SU-DHL-6 (cell line): Measurements from ENCODE around the gene OSBPL10.

Experiments used
- H2AFZ ChIP-seq: fragments of 200-600 bp; sonication (generic); 2 replicates; pipeline ENCODE4 v1.6.1; 2014; ENCODE audit warnings: low read depth, mild to moderate bottlenecking, moderate library complexity, mixed read lengths, antibody characterized with exemption, low read length; ENCODE audit not compliant: severe bottlenecking
- H3F3A ChIP-seq: fragments of 200-600 bp; shearing (Covaris generic); 2 replicates; pipeline ENCODE4 v1.6.0; 2016; ENCODE audit warnings: antibody characterized with exemption, mild to moderate bottlenecking; ENCODE audit not compliant: insufficient read depth
- H3K27ac ChIP-seq: fragments of 200-600 bp; sonication (generic); 2 replicates; pipeline ENCODE4 v1.5.1; 2016; ENCODE audit warnings: low read depth, mild to moderate bottlenecking, low read length, moderate library complexity, mixed read lengths
- H3K27me3 ChIP-seq: fragments of 200-600 bp; sonication (generic), shearing (Covaris generic); 2 replicates; pipeline ENCODE4 v1.6.0; 2014; ENCODE audit warnings: mild to moderate bottlenecking, low read length
- H3K36me3 ChIP-seq: fragments of 200-600 bp; sonication (generic); 2 replicates; pipeline ENCODE4 v1.6.1; 2014; ENCODE audit warnings: mild to moderate bottlenecking, low read length, mixed read lengths
- H3K4me2 ChIP-seq: fragments of 300-600, 200-600 bp; shearing (Covaris generic), sonication (generic); 2 replicates; pipeline ENCODE4 v1.6.0; 2014; ENCODE audit warnings: low read length, low read depth, mild to moderate bottlenecking; ENCODE audit not compliant: poor library complexity, severe bottlenecking
- H3K4me3 ChIP-seq: fragments of 200-600 bp; sonication (generic); 2 replicates; pipeline ENCODE4 v1.5.1; 2014; ENCODE audit warnings: antibody characterized with exemption, low read length, mild to moderate bottlenecking, mixed read lengths; ENCODE audit not compliant: insufficient read depth, poor library complexity, severe bottlenecking
- H3K79me2 ChIP-seq: fragments of 200-600 bp; sonication (generic); 2 replicates; pipeline ENCODE4 v1.6.1; 2014; ENCODE audit warnings: mild to moderate bottlenecking, low read length, moderate library complexity; ENCODE audit not compliant: insufficient read depth
- H3K9ac ChIP-seq: fragments of 200-600 bp; sonication (generic); 2 replicates; pipeline ENCODE4 v1.7.0; 2014; ENCODE audit warnings: mild to moderate bottlenecking, low read length
- H3K9me2 ChIP-seq: fragments of 200-600 bp; sonication (generic); replicated peaks from 2 replicates; pipeline ENCODE4 v1.6.1; 2014; ENCODE audit warnings: low read length; ENCODE audit not compliant: insufficient read depth
- H3K9me3 ChIP-seq: fragments of 200-600 bp; sonication (generic); 2 replicates; pipeline ENCODE4 v1.6.1; 2014; ENCODE audit warnings: low read length, mixed read lengths; ENCODE audit not compliant: insufficient read depth
- H4K20me1 ChIP-seq: fragments of 200-600 bp; sonication (generic); 2 replicates; pipeline ENCODE4 v1.6.1; 2014; ENCODE audit warnings: low read depth, mild to moderate bottlenecking, antibody characterized with exemption, low read length, moderate library complexity, mixed read lengths
- EZH2phosphoT487 ChIP-seq: fragments of 200-600 bp; sonication (generic), shearing (Covaris generic); conservative IDR thresholded peaks from 2 replicates; pipeline ENCODE4 v1.6.1; 2018; ENCODE audit warnings: mild to moderate bottlenecking, antibody characterized with exemption, low read length, moderate library complexity, mixed read lengths
- TF ChIP-seq, protein P1 (sequence below): fragments of 200-600 bp; sonication (generic); IDR thresholded peaks from one replicate; pipeline ENCODE4 v1.5.1; 2017; ENCODE audit warnings: antibody characterized with exemption, mild to moderate bottlenecking, low read length, moderate library complexity; ENCODE audit not compliant: insufficient read depth, poor library complexity, severe bottlenecking

The OSBPL10 gene

DNA sequence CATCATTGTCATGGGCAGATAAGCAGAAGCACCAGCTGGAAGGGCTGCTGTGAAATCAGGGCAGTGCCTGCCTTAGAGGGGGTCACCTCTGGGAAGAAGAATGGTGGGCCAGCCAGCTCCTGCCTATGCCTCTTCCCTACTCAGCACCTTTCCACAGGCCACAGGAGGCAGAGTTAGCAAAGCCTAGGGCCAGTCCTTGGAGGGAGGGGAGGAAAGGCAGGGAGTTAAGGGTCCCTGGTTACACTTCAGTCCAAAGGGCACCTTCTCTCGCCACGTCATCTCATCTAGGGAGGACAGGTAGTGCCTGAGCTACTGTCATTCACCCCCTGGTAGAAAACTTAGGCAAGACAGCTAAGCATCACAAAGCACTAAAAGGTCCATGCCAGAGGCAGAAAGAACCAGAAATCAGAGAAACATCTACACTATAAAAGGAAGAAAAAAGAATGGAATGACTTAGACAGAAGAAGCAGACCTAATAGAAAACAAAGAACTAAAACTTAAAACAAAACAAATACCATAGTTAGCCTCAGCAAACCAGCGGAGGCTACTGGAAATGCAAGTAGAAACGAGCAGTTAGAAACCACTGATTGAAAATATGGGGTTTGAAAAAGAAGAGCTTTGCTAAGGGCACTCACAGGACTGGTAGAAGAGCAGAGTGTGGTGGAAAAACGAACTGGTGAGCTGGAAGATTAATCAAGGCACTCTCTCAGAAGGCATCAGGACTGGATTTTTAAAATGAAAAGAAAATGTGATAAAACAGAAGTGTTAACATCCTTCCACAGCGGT is 84.2 kb downstream of the OSBPL10 start:
- peaks cover 92% of the 10 kb centered on the region for H3K79me2 ChIP-seq

DNA sequence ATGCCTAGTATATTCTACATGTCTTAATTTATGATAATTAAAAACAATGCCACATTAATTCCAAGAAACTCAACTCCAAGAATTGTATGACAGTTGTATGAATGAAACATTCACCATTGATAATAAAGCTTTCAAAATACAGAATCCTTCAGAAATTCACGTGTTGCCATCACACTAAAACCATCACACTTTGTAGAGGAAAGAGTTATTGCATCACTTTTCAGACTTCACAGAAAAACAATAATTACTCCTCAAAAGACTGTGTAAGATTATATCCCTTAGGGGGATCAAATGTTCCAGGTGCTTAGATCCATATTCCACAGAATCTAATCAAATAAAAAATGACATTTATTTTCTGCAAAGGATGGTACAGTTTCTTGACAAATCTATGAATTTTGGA is 85.0 kb downstream of the OSBPL10 start:
- Histone ChIP-seq H3K36me3 (no peaks in the 10 kb centered on the region), H3F3A (peaks cover 10% of the 10 kb centered on the region; the same call in 1 of the 2 replicates), H3K4me2 (no peak overlapping the region), H3K79me2 (peaks cover 92% of the 10 kb centered on the region), H2AFZ (no peak overlapping the region), H3K4me3 (no peak overlapping the region), H4K20me1 (no peaks in the 10 kb centered on the region; the same call in 1 of the 2 replicates), H3K27ac (no peak overlapping the region), H3K9me2 (no peaks in the 10 kb centered on the region), H3K27me3 (no peaks in the 10 kb centered on the region), H3K9me3 (no peaks in the 10 kb centered on the region), H3K9ac (no peak overlapping the region)
- TF ChIP-seq EZH2phosphoT487, result no peak
- TF ChIP-seq, protein P1, sequence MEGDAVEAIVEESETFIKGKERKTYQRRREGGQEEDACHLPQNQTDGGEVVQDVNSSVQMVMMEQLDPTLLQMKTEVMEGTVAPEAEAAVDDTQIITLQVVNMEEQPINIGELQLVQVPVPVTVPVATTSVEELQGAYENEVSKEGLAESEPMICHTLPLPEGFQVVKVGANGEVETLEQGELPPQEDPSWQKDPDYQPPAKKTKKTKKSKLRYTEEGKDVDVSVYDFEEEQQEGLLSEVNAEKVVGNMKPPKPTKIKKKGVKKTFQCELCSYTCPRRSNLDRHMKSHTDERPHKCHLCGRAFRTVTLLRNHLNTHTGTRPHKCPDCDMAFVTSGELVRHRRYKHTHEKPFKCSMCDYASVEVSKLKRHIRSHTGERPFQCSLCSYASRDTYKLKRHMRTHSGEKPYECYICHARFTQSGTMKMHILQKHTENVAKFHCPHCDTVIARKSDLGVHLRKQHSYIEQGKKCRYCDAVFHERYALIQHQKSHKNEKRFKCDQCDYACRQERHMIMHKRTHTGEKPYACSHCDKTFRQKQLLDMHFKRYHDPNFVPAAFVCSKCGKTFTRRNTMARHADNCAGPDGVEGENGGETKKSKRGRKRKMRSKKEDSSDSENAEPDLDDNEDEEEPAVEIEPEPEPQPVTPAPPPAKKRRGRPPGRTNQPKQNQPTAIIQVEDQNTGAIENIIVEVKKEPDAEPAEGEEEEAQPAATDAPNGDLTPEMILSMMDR, result no peak

More for the DNA sequence above, 84.2 kb downstream of the OSBPL10 start:
- H3K9ac ChIP-seq, result no peak overlapping the region
- H3K9me3 ChIP-seq, result no peaks in the 10 kb centered on the region
- no peaks in the 10 kb centered on the region for H3K36me3 ChIP-seq
- H4K20me1 ChIP-seq, result no peaks in the 10 kb centered on the region; the same call in 1 of the 2 replicates
- no peak for TF ChIP-seq EZH2phosphoT487
- TF ChIP-seq, protein P1, result no peak
- H2AFZ ChIP-seq, result no peak overlapping the region
- H3K27ac ChIP-seq, result peak overlapping the region; percentile 7; the same call in 1 of the 2 replicates
- no peak overlapping the region for H3K4me3 ChIP-seq
- H3K4me2 ChIP-seq, result no peak overlapping the region
- H3F3A ChIP-seq, result peaks cover 10% of the 10 kb centered on the region; the same call in 1 of the 2 replicates
- no peaks in the 10 kb centered on the region for H3K9me2 ChIP-seq
- no peaks in the 10 kb centered on the region for H3K27me3 ChIP-seq

DNA sequence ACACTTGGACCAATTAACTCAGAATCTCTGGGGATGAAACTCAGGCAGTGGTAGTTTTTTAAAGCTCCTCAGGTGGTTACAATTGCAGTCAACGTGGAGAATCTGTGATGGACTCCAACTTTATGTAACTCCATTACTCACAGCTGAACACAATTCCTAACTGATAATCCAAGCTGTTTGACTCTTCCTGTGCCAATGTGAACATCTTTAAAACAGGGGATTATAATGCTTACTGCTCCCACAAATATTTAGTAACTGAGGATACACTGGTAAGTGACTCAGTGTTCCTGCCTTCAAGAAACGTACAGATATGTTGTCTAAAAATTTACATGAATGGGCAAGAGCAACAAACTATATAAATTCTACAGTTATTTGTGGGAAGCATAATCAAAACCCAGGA is 85.6 kb downstream of the OSBPL10 start:
- Histone ChIP-seq H3K9ac (no peak overlapping the region), H3K9me3 (no peaks in the 10 kb centered on the region), H3K36me3 (no peaks in the 10 kb centered on the region), H4K20me1 (no peaks in the 10 kb centered on the region; the same call in 1 of the 2 replicates), H3K4me2 (no peak overlapping the region), H2AFZ (no peak overlapping the region), H3K27me3 (no peaks in the 10 kb centered on the region), H3K4me3 (no peak overlapping the region), H3K9me2 (no peaks in the 10 kb centered on the region), H3K79me2 (peaks cover 92% of the 10 kb centered on the region), H3F3A (peaks cover 10% of the 10 kb centered on the region; the same call in 1 of the 2 replicates), H3K27ac (no peak overlapping the region)
- TF ChIP-seq, protein P1, result no peak
- TF ChIP-seq EZH2phosphoT487, result no peak
